Muscle of back (tissue), 11 donors: ENCODE measurements around the gene IGBP1. TPM values are rescaled to one million over a fixed set of nuclear protein-coding genes. Genes with fewer than 3 reads are reported as not detected.
"Not testable (repeated sequence)": the region's sequence is repeated elsewhere in the genome, so short reads cannot be mapped to it uniquely, and the experiment has no call there.

Experiments
- DNase-seq, 3 donors: peaks; one replicate each; pipeline versions ENCODE4 v3.0.0 to v3.0.0-alpha.2; 2013
- polyA plus RNA-seq, 10 donors: library from polyadenylated mRNA; unstranded; fragments of 120-200 nt; gene quantifications; one replicate each; pipeline ENCODE4 v1.2.1, GENCODE V29; 2013; ENCODE audit not compliant: insufficient read length in 10 of 10

Gene IGBP1
- polyA plus RNA-seq, 10 donors = 94.2 to 141 (median 113) TPM

DNA sequence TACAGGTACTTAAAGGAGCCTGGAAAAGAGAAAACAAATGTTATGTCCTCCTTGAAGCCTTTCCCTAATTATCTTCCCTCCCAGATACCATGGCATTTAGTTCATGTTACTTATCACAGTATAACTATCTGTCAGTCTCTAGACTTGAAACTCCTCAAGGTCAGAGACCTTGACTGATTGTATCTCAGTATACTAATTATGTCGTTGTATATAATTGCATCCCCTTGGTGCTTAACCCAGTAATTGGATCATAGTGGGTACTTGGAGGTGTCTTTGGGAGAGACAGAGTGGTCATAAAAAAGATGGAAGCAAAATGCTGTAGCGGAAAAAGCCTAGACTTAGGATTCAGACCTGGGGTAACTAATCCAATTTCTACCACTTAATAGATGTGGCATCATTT, 8.1 kb downstream of the IGBP1 start:
- no peak for DNase-seq

GRCh38 chrX:70166601-70167590, 33.6 kb downstream of the IGBP1 start:
- peak in 1 of 3 donors; percentile 5 for DNase-seq

GRCh38 chrX:70168238-70169188, 35.3 kb downstream of the IGBP1 start:
- DNase-seq = peak; percentile 13 to 54 (median 52)

GRCh38 chrX:70169281-70169680, 36.0 kb downstream of the IGBP1 start:
- DNase-seq = no peak

- DNase-seq = no peak
Observed at GRCh38 chrX:70171624-70172023, 38.4 kb downstream of the IGBP1 start.

- peak in 1 of 3 donors; percentile 8 for DNase-seq
Observed at GRCh38 chrX:70172221-70172620, 39.0 kb downstream of the IGBP1 start.

DNA sequence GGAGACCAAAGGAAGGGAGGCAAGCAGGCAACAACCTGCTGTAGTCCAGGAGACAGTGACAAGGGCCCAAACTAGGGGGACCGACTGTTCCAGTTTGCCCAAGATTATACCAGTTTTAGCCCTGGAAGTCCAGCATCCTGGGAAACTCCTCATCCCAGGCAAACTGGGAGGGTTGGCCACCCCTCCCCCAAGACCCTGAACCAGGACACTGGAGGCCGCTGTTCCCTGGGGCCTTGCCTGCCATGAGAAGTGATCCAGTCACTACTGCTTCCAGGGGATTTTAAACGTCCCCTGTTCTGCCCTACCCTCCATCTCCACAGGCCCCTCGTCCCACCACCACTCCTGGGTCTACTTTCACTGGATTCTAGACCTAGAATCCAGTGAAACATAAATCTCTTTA, 39.7 kb downstream of the IGBP1 start:
- no peak for DNase-seq

DNA sequence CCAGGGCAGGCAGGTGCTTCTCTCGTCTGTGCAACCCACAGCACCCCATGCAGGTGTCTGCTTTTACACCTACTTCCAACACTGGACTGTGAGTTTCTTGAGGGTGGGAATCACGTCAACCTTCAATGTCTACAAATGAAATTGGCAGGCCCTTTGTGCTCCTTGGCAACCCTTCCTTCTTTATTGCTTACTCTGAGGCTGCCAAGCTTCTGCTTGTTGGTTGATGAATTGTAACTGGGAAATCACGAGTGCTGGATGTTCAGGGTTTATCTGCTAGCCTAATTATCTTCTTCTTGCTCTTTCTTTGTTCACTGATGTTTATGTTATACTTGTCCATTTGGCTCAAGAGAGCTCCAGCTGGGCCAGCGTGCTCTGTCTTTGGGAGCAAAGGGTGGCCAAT, 41.5 kb downstream of the IGBP1 start:
- DNase-seq = no peak

- DNase-seq = no peak
Observed at GRCh38 chrX:70175338-70175737, 42.1 kb downstream of the IGBP1 start.

DNA sequence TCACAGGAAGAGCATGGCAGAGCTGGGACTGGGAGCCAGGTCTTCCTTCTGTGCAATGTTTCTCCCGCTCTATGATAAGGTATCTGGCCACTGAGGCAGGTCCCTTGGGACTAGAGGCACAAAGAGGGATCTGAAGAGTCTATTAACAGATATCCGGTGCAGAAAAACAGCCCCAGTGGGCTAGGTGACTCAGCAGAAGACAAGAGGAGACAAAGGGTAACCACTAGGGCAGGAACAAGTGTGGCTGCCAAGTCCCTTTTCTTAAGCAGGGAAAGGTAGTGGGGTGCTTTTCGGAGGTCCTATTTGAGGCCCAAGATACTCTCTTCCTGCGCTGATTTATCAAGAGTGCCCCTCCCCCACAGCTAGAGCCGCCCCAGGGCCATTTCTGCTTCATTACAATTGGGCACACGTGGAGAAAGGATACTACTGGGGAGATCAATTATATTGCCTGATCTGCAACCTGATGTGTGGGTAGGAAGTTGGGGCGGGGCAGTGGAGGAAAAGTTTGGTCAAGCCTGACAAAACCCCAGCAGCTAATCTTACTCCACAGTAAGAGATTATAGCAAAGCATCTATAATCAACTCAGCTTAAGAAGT, 43.8 kb downstream of the IGBP1 start, which contains the start of gene DGAT2L6:
TSS of gene DGAT2L6 (plus strand) at position 546 of the 596 bp plus-strand sequence. CDS start 100 bp downstream, outside the sequence.
- DNase-seq = no peak

GRCh38 chrX:70183091-70183490, 49.8 kb downstream of the IGBP1 start:
- DNase-seq = no peak

GRCh38 chrX:70190225-70190624, 57.0 kb downstream of the IGBP1 start:
- DNase-seq = no peak

DNA sequence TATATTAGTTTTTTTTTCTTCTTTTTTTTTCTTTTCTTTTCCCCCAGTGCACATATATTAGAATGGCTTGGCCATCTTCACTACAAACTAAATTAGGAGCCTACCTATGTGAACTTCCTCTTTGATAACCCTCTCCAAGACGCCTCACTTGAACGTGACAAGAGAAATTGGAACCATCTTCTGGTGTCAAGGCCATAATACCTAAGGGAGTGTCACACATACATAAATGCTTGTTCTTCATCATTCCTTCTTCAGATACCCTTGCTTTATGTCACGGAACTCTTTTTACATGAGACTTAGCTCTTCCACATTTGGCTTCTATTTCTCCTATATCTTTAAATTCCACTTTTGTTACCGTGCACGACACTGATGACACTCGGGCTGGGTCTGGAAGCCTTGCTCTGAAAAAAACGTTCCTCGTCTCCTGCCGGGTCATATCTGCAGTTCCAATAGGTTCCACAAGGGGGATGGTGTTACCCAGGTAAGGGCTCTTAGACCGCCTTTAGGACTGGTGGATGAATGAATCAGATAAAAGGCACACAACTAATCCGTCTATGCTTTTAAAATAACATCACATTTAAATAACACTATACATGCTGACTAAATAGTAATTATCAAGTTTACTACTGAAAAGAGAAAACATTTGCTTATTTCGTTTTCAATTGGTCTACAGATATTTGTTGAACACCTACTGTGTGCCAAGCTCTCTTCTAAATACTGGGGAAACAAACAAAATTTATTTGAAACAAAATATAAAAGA, 63.9 kb downstream of the IGBP1 start:
- peak; percentile 2 to 28 (median 24) for DNase-seq

- no peak for DNase-seq
Observed at GRCh38 chrX:70201732-70202131, 68.5 kb downstream of the IGBP1 start.

DNA sequence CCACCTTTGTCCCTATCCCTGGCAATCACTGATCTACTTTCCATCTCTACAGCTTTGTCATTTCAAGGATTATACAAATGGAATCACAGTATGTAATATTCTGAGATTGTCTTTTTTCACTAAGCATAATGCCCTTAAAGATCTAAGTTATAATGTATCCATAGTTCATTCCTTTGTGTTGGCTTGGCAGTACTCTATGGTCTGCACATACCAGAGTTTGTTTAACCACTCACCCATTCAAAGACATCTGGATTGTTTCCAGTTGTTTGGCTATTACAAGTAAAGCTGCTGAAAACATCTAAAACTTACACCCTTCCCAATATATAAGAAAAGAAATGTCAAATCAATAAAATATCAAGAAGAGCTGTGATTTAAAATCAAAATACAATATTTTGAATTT, 75.2 kb downstream of the IGBP1 start:
- no peak for DNase-seq

- not testable (repeated sequence) for DNase-seq
Observed at GRCh38 chrX:70209570-70209969, 76.3 kb downstream of the IGBP1 start.
